CD4-positive, alpha-beta T cell treated with Interleukin-17A for 1 hour (primary cell): ENCODE data around the gene RBM7.

Experiments
- DNase-seq: peaks from one replicate; pipeline ENCODE4 v3.0.0-alpha.2; 2020

RBM7 gene

DNA sequence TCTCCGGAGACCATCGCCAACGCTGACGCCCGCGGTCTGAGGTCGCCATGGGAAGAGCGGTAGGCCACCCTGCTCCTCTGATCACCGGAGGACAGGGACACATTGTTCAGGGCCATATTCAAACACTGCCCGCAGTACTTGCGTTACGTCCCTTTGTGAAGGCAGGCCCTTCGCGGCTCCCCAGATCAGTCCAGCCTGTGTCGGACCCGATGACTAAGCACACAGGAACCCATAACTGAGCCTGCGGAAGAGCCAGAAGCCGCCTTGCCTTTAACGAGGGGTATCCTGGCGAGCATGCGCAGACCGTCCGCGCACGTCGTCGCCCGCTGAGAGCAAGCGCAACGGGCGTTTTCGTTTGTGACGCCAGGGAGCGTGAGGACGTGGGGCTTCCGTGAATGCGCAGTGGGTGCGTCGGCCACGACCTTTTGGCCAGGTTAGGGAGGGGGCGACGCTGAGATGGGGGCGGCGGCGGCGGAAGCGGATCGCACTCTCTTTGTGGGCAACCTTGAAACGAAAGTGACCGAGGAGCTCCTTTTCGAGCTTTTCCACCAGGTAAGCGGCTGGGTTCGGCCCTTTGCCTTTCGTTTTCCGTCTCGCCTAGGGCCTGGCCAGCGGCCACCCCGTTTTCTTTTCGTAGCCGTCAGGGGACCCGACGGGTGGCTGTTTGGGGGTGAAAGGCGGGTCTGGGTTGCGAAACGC is at the start of gene RBM7, which contains the start of gene C11orf71:
Gene RBM7, plus strand, starts transcription at position 451 of the 699 bp plus-strand sequence. Its CDS starts 6 bp downstream, at position 457.
Gene C11orf71, minus strand, starts transcription at position 296 of the 699 bp plus-strand sequence. Its CDS starts 180 bp downstream, at position 116.
- peak; percentile 98 for DNase-seq

DNA sequence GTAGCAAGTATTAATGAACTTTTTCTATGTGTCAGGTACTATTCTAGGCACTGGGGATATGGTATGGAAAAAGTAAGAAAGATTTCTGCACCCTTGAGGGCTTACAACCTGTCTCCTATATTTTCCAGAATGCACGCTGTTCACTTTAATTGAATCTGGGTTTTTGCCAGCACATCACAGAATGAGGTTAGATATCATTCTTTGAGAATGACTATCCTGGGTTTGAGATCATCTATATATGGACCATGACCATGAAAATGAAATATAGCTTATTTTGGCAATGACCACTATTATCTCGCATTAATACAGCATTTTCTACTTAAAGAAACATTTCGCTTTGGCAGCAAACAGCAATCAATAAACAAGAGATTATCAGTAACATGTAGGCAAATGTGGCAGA is 47.0 kb upstream of the RBM7 start:
- no peak for DNase-seq

GRCh38 chr11:114354076-114354475 is 46.4 kb upstream of the RBM7 start:
- no peak for DNase-seq

GRCh38 chr11:114358716-114359115 is 41.8 kb upstream of the RBM7 start:
- no peak for DNase-seq

GRCh38 chr11:114359342-114359741 is 41.1 kb upstream of the RBM7 start:
- DNase-seq = no peak

GRCh38 chr11:114362326-114362725 is 38.1 kb upstream of the RBM7 start:
- DNase-seq = no peak

DNA sequence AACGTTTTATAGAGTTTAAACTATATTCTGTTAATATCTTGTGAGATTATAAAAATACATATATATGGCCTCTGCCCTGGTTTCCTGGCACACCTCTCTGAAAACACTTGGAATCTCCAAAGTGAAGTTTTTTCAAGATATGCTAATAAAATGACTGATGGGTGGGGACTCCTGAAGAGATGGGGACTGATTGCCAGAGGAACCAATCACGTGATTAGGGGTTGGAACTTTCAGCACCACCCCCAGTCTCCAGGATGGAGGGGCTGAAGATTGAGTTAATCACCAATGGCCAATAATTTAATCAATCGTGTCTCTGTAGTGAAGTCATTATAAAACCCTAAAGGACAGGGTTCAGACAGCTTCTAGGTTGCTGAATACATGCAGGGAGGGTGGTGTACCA is 37.5 kb upstream of the RBM7 start:
- no peak for DNase-seq

- no peak for DNase-seq
Measured at GRCh38 chr11:114366331-114367243, 33.9 kb upstream of the RBM7 start.

DNA sequence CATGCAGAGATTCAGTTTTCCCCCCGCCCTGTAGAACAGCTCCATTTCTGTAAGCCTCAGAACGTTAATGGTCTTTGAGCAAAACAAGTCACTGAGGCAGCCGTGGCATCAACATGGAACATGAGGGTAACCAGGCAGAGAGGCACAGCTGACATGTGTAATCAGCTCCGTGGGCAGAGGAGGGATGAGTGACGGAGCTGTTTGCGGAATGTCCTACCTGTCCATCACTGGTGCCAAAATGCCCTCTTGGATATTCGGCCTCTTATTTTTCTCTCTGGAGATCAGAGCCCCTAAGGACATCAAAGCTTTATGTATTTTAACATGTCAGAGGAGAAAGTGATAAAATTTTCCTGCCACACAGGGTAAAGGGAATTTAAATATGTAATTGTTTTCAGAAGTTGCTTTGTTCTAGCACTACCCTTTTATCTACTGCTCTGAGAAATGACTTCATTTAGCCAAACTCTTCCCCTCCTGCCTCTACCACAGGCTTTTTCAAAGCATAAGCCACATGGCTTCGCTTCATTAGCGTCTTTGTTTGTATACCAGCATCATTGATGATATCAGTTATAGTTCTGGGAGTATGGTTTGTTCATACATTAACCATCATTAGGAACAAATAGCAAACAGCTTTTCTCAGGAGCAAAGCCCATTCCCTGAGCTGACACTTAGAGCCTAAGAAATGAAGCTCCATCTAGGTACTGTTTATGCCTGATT is 33.1 kb upstream of the RBM7 start:
- DNase-seq = no peak

DNA sequence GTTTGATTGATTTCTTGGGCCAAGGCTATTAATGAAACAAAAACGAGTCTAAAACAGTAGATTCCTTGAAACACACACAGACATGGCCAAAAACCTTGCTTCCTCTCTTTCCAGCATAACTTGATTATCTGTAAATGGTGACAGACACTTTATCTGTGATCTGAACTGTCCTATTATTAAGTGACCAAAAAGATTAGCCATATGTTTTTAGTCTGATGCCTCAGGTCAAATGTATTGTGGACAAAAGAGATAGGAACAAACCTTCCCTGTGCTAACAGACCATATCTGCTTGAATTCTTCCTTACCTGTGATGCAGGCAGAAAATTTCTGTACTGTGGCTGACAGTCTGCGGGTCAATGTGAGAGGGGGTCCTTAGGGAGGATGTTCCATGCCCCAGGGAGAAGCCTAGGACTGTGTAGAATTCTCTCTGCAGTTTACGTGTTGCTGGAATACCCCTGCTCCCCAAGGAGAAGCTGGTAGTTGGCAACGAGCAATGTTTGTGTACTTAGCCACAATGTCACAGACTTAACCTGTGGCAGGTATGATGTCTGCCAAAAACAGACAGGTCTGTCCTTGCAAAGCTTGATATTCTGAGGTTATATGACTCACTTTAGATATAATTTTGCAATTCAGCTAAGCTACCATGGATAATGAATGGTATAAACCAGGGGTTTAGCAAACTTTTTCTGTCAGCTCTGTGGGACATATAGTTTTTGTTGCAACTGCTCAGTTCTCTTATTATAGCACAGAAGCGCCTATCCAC is 31.4 kb upstream of the RBM7 start:
- no peak for DNase-seq

DNA sequence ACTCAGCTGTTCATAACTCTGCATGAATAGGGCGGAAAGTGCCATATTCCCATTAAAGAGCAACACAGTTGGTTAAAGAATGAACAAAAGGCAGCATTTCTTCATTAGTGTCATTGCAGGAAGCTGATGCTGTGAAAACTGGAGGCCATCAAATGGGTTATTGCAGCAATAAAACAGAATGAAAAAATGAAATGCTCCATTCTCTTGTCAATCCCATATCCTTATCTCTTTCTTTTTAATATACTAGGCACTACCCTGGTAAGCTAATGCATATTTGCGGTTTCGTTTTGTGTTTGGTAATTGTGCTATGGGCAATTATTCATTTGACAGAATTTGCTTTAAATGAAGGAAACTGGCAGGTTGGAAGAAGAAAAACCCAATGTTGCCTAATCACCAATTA is 25.4 kb upstream of the RBM7 start:
- no peak for DNase-seq

DNA sequence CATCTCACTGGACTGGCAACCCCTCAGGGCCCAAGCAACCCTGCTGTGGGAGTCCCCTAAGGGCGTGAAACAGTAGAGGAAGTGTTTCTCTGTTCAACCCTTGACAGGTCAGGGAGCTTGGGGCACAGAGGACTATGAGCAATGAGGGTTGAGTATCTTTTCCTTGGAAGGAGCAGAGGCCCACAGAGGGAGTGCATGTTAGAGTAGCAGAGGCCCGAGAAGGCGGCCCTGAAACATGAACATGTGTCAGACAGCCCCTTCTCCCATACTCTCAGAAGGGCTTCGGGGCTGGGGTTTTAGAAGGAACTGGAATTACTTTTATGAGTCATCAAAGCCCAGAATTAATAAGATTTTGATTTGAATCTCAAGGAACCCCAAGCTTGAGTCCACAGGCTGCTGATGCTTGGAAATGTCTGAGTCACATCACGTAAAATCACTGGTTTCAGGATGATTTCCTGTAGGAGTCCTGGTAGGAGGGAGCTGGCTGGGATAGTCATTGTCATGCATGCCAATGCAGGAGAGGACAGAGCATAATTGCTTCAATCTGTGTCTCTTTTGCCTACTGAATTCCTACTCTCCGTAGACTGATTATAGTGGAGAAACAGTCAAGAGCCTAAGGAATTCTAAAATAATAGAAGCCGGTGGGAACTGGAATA is 22.7 kb upstream of the RBM7 start:
- DNase-seq = no peak

GRCh38 chr11:114379394-114380069 is 20.9 kb upstream of the RBM7 start:
- DNase-seq = no peak

GRCh38 chr11:114382509-114382908 is 18.0 kb upstream of the RBM7 start:
- no peak for DNase-seq

DNA sequence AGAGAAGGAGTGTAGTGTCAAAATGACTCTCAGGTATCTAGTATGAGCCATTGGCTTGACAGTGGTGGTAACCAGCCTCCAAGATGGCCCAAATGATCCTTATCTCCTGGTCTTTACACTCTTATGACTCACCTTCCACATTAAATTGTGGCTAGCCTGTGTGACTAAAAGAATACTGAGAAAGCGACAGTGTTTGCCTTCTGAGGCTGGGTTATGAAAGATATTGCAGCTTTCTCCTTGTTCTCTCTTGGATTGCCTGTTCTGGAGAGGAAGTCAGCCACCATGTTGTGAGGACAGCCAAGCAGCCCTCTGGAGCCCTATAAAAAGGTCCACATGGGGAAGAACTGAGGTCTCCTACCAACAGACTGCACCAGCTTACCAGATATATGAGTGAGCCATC is 16.0 kb upstream of the RBM7 start:
- no peak for DNase-seq

GRCh38 chr11:114386131-114386530 is 14.3 kb upstream of the RBM7 start:
- no peak for DNase-seq

GRCh38 chr11:114386545-114386944 is 13.9 kb upstream of the RBM7 start:
- DNase-seq = no peak

- DNase-seq = no peak
Measured at GRCh38 chr11:114392735-114393667, 7.5 kb upstream of the RBM7 start.

- DNase-seq = no peak
Measured at GRCh38 chr11:114395736-114396135, 4.7 kb upstream of the RBM7 start.

- DNase-seq = no peak
Measured at GRCh38 chr11:114396916-114397315, 3.5 kb upstream of the RBM7 start.
